ENCODE data around the gene RXRA. TPM values are rescaled to one million over a fixed set of nuclear protein-coding genes. Genes with fewer than 3 reads are reported as not detected.
A peak's percentile ranks its signal among the peaks of the same experiment; 100 is the strongest.

RXRA gene
- total and polyA plus RNA-seq, 9 donors = 19.0 to 44.4 (median 32.0) TPM

DNA sequence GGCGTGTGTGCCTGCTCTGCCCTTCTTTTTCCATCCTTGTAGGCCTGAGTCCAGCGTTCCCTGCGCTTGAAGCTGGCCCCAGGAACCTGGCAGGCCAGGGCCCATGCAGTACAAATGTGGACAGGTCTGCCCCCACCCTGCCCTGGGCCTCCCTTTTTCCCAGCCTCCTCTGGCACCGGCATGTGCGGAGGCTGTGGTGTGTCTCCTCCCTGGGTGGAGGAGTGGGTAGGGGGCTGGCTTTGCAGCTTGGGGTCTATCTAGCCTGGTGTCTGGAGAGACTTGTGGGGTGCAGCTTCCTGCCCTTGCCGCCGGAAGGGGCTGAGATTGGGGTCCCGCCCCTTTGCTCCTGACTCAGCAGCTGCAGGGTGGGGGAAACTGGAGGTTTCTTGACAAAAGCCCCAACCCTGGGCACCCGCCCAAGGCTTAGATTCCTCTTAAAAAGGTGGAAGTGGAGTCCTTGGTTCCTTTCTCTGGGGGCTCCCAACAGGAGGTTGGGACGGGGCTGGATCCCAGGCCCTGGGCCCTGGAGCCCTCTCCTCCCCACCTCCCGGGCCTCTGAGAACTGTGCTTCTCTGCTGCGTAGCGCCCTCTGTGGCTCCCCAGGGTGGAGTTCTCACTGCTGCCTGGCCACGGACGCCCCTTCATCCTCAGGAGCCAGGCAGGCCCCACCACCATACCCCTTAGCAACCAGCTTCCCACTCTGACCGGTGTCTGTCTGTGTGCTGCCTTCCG, 18.0 kb downstream of the RXRA start:
- Histone ChIP-seq H3K27me3 (ENCODE audit: control insufficient read depth, insufficient read depth, low read length) (no peaks in the 10 kb centered on the region), H3K36me3 (ENCODE audit: control insufficient read depth, insufficient read depth, low read length) (peaks cover 5% of the 10 kb centered on the region), H3K9me3 (replicated peaks; ENCODE audit: control insufficient read depth, low read depth, low read length) (no peaks in the 10 kb centered on the region), H3K4me3 (ENCODE audit: low read length) (no peak overlapping the region), H3K4me1 (ENCODE audit: control insufficient read depth, insufficient read depth, low read length) (peaks cover 79% of the 10 kb centered on the region), H3K27ac (ENCODE audit: low read length) (peak overlapping the region; percentile 8)
- DNase-seq = peak; percentile 69
- WGBS (ENCODE audit: insufficient coverage) = 35% methylated on average over 9 of the region's 17 CpGs

DNA sequence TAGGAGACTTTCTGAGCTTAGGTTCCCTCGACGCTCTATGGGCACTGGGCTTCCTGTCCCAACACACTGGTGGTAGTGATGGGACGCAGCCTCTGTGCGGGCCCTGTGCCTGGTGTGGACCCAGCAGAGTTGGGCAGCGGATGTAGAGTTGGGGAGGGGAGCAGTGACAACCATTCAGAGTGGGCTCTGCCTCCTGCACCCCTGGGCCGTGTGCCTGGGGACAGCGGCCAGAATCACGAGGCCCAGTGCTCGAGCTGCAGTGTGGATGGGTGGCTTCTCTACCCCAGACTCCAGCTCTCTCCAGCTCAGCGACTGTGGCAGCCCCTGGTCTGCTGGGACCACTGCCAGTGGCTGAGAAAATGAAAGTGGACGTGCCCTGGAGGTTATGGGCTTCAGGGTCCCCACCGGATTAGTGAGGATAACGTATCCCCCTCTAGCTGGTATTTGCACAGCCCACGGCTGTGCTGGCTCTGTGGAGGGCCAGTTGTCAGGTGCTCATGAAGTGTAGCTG, 18.6 kb downstream of the RXRA start:
- WGBS (ENCODE audit: insufficient coverage) = 68% methylated on average over 8 of the region's 14 CpGs
- H3K4me1 ChIP-seq (ENCODE audit: control insufficient read depth, insufficient read depth, low read length) = peaks cover 78% of the 10 kb centered on the region
- H3K27ac ChIP-seq (ENCODE audit: low read length) = no peak overlapping the region
- H3K9me3 ChIP-seq (replicated peaks; ENCODE audit: control insufficient read depth, low read depth, low read length) = no peaks in the 10 kb centered on the region
- DNase-seq = no peak
- no peak overlapping the region for H3K4me3 ChIP-seq (ENCODE audit: low read length)
- H3K27me3 ChIP-seq (ENCODE audit: control insufficient read depth, insufficient read depth, low read length) = no peaks in the 10 kb centered on the region
- peaks cover 5% of the 10 kb centered on the region for H3K36me3 ChIP-seq (ENCODE audit: control insufficient read depth, insufficient read depth, low read length)

DNA sequence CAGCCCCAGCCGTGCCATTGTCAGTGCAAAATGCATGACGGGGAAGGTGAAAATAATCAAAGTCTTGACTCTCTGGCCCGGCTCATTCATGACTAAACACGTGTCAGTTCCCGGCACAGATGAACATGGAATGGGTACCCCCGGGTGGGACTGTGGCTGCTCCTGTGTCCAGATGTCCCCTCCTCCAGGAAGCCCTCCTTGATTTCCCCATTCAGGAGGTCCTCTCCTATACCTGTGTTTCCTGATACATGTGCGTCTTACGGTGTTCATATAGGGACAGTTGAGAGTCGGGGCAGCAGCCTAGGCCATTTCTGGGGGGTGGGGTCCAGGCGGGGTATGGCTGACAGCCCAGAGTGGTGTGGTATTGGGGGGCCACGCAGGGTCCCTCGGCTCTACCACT, 19.5 kb downstream of the RXRA start:
- Histone ChIP-seq H3K4me3 (ENCODE audit: low read length) (no peak overlapping the region), H3K4me1 (ENCODE audit: control insufficient read depth, insufficient read depth, low read length) (peaks cover 79% of the 10 kb centered on the region), H3K27ac (ENCODE audit: low read length) (no peak overlapping the region), H3K36me3 (ENCODE audit: control insufficient read depth, insufficient read depth, low read length) (peaks cover 3% of the 10 kb centered on the region), H3K9me3 (replicated peaks; ENCODE audit: control insufficient read depth, low read depth, low read length) (no peaks in the 10 kb centered on the region), H3K27me3 (ENCODE audit: control insufficient read depth, insufficient read depth, low read length) (no peaks in the 10 kb centered on the region)
- DNase-seq = no peak
- WGBS (ENCODE audit: insufficient coverage) = 78% methylated on average over 9 of the region's 12 CpGs

- 62% methylated on average over 14 of the region's 14 CpGs for WGBS (ENCODE audit: insufficient coverage)
- Histone ChIP-seq H3K9me3 (replicated peaks; ENCODE audit: control insufficient read depth, low read depth, low read length) (no peaks in the 10 kb centered on the region), H3K4me1 (ENCODE audit: control insufficient read depth, insufficient read depth, low read length) (peaks cover 79% of the 10 kb centered on the region), H3K36me3 (ENCODE audit: control insufficient read depth, insufficient read depth, low read length) (no peaks in the 10 kb centered on the region), H3K27me3 (ENCODE audit: control insufficient read depth, insufficient read depth, low read length) (no peaks in the 10 kb centered on the region), H3K4me3 (ENCODE audit: low read length) (no peak overlapping the region), H3K27ac (ENCODE audit: low read length) (no peak overlapping the region)
- no peak for DNase-seq
Observed at GRCh38 chr9:134346151-134346550, 19.9 kb downstream of the RXRA start.

DNA sequence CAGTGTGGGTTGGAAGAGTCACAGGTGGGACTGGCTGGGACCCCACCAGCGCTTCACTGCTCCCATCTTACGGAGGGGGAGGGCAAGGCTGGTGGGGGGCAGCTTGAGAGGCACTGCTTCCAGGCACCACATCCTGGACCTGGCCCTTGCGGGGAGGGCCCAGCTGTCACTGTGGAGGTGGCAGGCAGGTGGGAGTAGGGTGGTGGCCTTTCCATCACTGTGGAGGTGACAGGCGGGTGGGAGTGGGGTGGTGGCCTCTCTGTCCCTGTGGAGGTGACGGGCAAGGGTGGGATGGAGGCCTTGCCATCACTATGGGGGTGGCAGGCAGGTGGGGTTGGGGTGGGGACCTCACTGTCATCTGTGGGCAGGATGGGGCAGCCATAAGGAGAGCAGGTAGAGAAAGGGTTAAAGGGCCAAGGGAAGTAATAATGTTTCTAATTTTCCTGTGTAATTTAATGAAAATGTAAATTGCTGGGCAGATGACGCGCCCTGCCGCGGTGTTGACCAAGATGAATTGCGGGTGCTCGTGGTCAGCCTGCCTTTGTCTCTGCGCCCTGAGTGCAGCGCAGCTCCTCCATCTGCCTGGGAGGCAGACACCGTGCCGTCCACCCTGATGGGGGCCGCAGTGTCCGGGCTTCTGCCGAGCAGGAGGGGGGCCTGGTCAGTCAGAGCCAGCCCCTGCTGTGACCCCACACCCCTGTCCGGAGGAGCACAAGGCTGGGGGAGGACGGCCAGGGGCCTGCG, 20.8 kb downstream of the RXRA start:
- Histone ChIP-seq H3K36me3 (ENCODE audit: control insufficient read depth, insufficient read depth, low read length) (no peaks in the 10 kb centered on the region), H3K4me3 (ENCODE audit: low read length) (no peak overlapping the region), H3K9me3 (replicated peaks; ENCODE audit: control insufficient read depth, low read depth, low read length) (no peaks in the 10 kb centered on the region), H3K4me1 (ENCODE audit: control insufficient read depth, insufficient read depth, low read length) (peaks cover 79% of the 10 kb centered on the region), H3K27me3 (ENCODE audit: control insufficient read depth, insufficient read depth, low read length) (no peaks in the 10 kb centered on the region), H3K27ac (ENCODE audit: low read length) (no peak overlapping the region)
- DNase-seq = no peak
- 63% methylated on average over 17 of the region's 21 CpGs for WGBS (ENCODE audit: insufficient coverage)

DNA sequence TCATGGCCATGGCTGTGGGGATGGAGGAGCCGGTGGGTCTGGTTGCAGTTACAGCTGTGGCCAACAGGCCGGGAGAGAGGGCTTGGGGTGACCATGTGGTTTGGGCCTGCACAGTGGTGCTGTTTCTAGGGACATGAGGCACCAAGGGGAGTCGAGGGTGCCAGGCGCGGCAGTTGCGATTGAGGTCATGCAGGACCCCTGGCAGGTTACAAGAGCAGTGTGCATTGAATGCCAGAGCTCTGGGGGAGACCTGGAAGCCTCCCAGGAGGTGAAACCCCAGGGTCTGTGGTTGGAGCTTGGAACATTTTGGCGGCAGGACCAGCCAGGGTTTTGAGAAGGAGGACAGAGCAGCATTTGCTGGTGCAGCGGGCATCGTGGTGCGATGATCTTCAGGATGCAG, 21.7 kb downstream of the RXRA start:
- Histone ChIP-seq H3K27me3 (ENCODE audit: control insufficient read depth, insufficient read depth, low read length) (no peaks in the 10 kb centered on the region), H3K36me3 (ENCODE audit: control insufficient read depth, insufficient read depth, low read length) (no peaks in the 10 kb centered on the region), H3K27ac (ENCODE audit: low read length) (no peak overlapping the region), H3K4me3 (ENCODE audit: low read length) (no peak overlapping the region), H3K9me3 (replicated peaks; ENCODE audit: control insufficient read depth, low read depth, low read length) (no peaks in the 10 kb centered on the region), H3K4me1 (ENCODE audit: control insufficient read depth, insufficient read depth, low read length) (peaks cover 78% of the 10 kb centered on the region)
- no peak for DNase-seq
- 78% methylated on average over 10 of the region's 10 CpGs for WGBS (ENCODE audit: insufficient coverage)

GRCh38 chr9:134348404-134349155, 22.3 kb downstream of the RXRA start:
- H3K9me3 ChIP-seq (replicated peaks; ENCODE audit: control insufficient read depth, low read depth, low read length) = no peaks in the 10 kb centered on the region
- no peaks in the 10 kb centered on the region for H3K27me3 ChIP-seq (ENCODE audit: control insufficient read depth, insufficient read depth, low read length)
- H3K36me3 ChIP-seq (ENCODE audit: control insufficient read depth, insufficient read depth, low read length) = no peaks in the 10 kb centered on the region
- no peak overlapping the region for H3K27ac ChIP-seq (ENCODE audit: low read length)
- no peak for DNase-seq
- H3K4me3 ChIP-seq (ENCODE audit: low read length) = no peak overlapping the region
- WGBS (ENCODE audit: insufficient coverage) = 84% methylated on average over 26 of the region's 30 CpGs
- H3K4me1 ChIP-seq (ENCODE audit: control insufficient read depth, insufficient read depth, low read length) = peaks cover 77% of the 10 kb centered on the region

- no peak overlapping the region for H3K27ac ChIP-seq (ENCODE audit: low read length)
- H3K4me3 ChIP-seq (ENCODE audit: low read length) = no peak overlapping the region
- H3K4me1 ChIP-seq (ENCODE audit: control insufficient read depth, insufficient read depth, low read length) = peaks cover 67% of the 10 kb centered on the region
- no peaks in the 10 kb centered on the region for H3K27me3 ChIP-seq (ENCODE audit: control insufficient read depth, insufficient read depth, low read length)
- 68% methylated on average over 8 of the region's 9 CpGs for WGBS (ENCODE audit: insufficient coverage)
- DNase-seq = no peak
- no peaks in the 10 kb centered on the region for H3K36me3 ChIP-seq (ENCODE audit: control insufficient read depth, insufficient read depth, low read length)
- H3K9me3 ChIP-seq (replicated peaks; ENCODE audit: control insufficient read depth, low read depth, low read length) = no peaks in the 10 kb centered on the region
Observed at GRCh38 chr9:134349936-134350335, 23.7 kb downstream of the RXRA start.

GRCh38 chr9:134350416-134350994, 24.2 kb downstream of the RXRA start:
- 56% methylated on average over 13 of the region's 20 CpGs for WGBS (ENCODE audit: insufficient coverage)
- no peak for DNase-seq

More at GRCh38 chr9:134350416-134350994, 24.2 kb downstream of the RXRA start:
- no peaks in the 10 kb centered on the region for H3K27me3 ChIP-seq (ENCODE audit: control insufficient read depth, insufficient read depth, low read length)
- no peaks in the 10 kb centered on the region for H3K36me3 ChIP-seq (ENCODE audit: control insufficient read depth, insufficient read depth, low read length)
- no peaks in the 10 kb centered on the region for H3K9me3 ChIP-seq (replicated peaks; ENCODE audit: control insufficient read depth, low read depth, low read length)
- no peak overlapping the region for H3K27ac ChIP-seq (ENCODE audit: low read length)
- H3K4me3 ChIP-seq (ENCODE audit: low read length) = no peak overlapping the region
- H3K4me1 ChIP-seq (ENCODE audit: control insufficient read depth, insufficient read depth, low read length) = peaks cover 62% of the 10 kb centered on the region
